ENCODE results near the gene PAQR8.
"Not testable (repeated sequence)": the region's sequence is repeated elsewhere in the genome, so short reads cannot be mapped to it uniquely, and the experiment has no call there.

PAQR8 gene

DNA sequence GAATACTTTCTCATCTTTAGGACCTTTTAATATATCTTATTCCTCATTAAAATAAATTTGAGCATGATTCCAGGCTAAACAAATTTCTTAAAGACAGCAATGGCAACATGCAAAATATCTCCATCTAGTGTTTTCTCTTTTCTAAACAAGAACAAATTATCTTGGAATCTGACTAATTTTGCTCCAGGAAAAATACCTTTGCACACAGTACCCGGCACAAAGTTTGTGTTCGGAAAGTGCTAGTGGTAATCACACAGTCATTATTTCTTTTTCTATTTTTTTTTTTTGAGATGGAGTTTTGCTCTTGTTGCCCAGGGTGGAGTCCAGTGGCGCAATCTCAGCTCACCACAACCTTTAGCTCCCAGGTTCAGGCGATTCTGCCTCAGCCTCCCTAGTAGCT, 50.0 kb downstream of the PAQR8 start:
- DNase-seq: no peak

DNA sequence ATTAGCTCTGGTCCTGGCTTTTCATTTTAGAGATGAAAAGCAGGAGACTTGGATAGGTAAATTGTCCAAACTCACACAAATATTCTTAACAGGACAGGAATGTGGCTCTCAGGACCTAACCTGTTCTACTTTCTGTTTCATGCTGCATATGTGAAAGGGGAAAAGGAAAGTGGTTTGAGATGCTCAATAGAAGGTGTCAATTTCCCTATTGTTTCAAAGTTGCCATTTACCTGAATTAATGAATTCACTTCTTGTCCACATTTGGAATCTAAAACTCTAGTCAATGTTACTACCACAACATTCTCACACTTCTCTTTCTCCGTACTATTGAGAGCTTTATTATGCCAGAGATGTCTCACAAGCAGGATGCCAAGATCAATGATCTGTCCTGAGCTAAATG, 53.4 kb downstream of the PAQR8 start:
- DNase-seq: no peak

DNA sequence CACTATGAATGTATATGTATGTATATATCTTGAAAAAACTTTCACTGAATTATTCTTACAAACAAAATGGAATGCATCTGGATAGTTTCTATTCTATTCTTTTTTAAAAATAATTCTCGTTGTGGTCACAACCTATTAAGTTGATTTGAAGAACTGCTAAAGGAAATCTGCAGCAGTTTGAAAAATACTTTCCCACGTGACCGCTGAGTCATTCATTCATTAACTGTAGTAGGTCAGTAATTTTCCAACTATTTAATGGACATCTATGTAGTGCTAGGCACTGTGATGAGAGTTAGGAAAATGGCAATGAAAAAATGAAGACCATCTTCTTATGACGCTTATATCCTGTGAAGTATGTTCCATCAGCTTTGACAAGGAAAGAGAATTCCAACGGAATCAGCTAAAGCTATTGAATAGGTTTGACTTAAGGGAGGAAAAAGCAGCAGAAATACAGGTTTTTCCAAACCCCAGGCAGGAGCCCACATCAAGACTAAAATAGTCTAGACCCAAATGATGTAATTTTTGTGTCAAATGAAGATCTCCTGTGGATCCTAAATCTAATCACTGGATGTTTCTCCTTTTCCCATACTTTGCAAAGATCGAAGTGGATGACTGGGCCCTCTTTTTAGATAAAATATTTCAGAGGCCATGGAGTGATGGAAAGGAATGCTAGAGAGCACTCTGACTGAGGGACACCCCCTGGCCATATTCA, 54.1 kb downstream of the PAQR8 start:
- DNase-seq: no peak

DNA sequence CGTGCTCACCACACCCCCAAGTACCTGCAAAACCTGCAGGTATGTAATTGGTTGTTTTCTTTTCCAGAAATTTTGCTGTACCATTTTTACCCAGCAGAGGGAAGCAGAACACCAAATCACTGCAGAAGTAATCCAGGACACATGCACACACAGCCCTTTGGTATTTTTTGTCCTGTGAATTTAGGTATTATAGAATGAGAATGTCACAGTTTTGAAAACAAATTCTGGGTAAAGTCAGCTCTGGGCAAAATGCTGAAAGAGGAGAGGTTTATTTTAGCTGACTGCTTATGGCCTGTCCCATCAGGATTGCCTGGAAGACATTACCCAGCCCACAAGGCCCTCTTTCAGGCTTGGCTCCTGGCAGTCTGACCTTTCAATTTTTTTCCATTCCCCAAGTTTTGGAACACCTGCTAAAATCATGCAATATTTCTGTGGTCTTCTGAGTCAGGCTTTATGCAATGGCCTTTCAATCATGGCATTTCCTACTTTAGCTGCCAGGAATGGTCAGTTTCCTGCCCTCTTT, 54.7 kb downstream of the PAQR8 start:
- peak in 2 of 14 donors; percentile 14 to 53 for DNase-seq

DNA sequence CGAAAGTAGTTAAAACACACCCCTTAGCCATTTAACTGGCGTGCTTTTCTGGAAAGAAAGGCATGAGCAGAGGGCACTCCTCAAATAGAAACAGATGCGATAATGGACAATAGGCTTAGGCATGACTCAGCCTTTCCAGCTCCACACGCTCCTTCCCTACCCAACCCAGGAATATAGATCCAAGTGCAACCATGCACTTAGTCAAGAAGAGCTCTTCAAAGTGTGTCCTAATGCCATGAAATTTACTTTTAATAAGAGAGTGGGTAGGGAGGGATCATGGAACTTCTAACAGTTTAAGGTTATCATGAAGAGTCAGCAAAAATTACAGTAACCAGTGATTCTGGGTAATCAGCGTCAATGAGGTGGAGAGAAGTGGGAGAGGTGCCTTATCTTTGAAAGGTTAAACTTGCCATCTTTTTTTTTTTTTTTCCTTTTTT, 55.7 kb downstream of the PAQR8 start:
- no peak for DNase-seq

DNA sequence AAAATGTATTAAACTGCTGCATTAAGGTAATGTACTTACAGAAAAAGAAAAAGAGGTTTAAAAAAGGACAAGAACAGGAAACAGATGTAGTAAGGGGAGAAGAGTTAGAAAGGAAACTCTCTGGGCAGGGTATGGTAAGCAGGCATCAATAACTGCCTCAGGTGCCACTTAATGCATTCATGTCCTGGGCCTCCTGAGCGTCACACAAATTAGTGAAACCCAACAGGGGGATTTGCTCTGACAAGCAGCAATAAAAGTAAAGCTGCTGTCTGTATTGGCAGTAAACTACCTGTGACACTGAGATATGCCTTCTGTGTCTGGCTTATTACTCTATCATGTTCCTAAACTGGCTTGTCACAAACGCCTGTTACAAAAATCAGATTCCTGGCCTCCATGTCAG, 56.7 kb downstream of the PAQR8 start:
- DNase-seq: no peak

DNA sequence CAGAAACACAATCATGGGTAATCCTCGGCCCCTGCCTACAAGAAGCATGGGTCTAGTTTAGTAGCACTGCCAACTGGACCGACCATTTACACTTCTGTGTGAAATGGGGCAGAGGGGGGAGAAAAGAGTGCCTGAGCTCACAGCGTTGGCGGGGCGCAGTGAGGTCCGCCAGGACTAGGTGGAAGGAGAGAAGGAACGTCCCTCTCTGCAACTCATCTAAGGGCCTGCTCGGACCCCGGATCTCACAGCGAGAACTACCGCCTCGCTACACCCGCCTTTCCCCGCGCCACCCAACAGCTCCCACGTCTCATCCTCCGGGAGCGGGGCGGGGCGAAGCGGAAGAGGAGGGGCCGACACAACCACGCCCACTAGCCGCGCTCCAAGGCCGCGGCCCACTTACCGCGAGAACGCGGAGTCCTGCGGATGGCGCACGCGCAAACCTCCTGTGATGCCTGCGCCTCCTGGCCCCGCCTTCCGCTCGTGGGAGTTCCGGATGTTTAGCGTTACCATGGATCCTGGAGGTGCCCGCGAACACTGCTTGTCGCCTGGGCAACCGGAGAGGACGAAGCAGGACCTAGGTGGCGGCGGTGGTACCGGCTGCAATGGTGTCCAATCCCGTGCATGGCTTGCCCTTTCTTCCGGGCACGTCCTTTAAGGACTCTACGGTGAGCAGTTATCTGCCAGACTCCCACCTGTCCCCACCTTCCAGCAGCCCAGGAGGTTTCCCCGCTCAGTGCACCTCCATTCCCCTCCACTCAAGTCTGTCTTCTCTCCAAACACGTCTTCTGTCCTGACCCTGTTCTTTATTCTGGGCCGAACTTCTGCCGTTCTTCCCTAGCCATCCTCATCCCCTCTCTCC, 58.1 kb downstream of the PAQR8 start, which contains the start of gene EFHC1:
EFHC1 (plus strand) TSS at position 534 of the 859 bp plus-strand sequence; CDS start at position 603, 69 bp downstream.
- DNase-seq: peak; percentile 75 to 98 (median 96)

DNA sequence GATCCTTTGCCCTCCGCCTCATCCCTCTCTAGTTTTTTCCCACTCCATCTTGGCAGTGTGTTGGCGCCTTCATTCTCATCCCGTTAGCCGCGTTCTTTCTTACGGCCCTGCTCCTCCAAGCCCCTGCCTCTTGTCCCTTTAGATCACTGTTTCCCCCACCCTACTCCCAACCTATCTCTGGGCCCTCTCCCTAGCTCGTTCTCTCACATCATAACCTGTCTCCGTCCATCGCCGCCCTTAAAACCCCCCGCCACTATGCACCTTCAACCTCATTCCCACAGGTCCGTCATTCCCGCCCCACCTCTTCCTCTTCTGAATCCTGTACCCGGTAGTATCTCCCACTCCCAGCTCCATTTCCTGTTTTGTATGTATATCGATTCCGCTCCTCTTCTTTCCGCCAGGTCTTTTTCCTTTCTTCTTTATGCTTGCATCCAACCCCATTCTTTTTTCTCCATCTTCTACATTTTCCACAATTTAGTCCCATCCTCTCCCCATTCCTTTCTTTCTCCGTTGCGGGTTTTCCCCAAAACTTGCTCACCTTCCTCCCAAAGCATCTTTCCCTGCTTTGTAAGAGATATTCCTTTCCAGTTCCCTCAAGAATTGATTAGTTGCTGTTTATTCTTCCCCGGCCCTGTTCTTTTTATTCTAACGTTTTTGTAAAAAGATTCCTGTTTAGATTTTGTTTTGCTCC, 58.9 kb downstream of the PAQR8 start:
- DNase-seq: peak in 2 of 14 donors; percentile 41 to 48

DNA sequence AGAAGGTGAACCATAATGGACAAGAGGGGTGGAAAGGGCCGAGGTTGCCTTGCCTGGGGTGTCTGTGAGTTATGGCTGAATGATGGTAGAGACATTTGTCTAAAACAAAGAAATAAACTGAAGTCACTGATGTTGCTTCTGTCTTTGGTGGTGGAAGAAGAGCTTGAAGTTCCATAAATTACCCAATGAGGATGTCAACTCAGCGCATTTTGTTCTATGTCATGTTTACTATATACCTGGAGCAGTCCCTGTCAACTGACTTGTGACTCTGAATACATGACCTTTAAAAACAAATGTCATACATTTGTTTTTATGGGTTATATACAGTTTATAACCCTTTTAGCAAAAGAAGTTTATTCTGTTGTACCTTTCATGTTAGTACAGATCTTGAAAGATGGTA, 60.2 kb downstream of the PAQR8 start:
- no peak for DNase-seq

DNA sequence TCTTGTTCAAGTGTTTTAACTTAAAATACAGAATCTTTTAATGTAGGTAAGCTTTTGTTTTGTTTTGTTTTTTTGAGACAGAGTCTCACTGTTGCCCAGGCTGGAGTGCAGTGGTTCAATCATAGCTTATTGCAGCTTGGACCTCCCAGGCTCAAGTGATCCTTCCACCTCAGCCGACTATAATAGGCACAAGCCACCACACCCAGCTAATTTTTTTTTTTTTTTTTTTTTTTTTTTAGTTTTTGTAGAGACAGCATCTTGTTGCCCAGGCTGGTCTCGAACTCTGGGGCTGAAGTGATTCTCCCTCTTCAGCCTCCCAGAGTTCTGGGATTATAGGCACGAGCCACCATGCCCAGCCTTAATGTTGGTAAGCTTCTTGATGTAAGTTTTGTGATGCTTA, 61.5 kb downstream of the PAQR8 start:
- no peak for DNase-seq

DNA sequence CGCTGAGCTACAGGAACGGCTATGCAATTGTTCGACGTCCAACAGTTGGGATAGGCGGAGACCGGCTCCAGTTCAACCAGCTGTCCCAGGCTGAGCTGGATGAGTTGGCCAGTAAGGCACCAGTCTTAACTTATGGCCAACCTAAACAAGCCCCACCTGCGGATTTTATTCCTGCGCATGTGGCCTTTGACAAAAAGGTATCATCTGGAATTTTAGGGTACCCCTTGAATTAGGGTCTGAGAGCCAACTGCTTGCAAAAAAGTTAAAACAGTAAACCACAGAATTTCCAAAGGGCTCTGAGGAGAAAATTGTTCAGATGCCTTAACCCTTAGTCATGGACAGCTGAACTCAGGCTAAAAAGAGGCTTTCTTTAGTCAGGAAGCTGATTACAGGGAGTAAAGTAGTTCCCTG, 62.0 kb downstream of the PAQR8 start:
- DNase-seq: no peak

DNA sequence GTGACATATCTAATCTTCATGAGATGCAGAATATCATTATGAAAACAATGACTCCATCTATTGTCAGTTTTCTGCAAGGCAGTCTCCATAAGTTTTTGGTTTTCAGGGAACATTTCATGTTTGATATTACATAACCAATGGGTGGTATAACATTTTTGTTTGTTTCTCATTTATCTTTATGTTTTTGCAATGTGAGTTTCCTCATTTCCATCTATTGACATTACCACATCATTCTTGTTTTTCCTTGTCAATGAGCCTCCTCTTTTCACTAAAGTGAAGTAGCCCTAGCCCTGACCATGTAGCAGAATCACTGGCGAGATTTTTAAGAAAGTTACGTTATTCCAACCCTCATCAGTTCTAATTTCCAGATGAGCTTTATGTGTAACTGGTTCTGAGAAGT, 62.6 kb downstream of the PAQR8 start:
- no peak for DNase-seq

DNA sequence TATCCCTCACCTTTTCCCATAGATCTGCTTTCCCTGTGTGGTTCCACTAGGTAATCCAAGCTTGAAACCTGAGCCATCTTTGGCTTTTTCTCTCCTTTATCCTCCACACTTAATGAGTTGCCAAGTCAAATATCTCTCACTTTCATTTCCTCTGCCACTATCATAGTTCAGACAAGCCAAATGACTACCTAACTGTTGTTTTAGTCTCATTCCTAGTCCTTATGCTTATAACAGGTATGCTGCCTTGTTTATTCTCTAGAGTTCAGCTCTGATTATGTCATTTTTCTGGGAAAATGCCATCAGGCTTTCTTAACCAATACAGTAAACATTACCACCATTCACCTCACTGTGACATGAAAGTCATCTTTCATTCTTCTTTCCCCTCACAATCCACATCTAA, 64.7 kb downstream of the PAQR8 start:
- no peak for DNase-seq

DNA sequence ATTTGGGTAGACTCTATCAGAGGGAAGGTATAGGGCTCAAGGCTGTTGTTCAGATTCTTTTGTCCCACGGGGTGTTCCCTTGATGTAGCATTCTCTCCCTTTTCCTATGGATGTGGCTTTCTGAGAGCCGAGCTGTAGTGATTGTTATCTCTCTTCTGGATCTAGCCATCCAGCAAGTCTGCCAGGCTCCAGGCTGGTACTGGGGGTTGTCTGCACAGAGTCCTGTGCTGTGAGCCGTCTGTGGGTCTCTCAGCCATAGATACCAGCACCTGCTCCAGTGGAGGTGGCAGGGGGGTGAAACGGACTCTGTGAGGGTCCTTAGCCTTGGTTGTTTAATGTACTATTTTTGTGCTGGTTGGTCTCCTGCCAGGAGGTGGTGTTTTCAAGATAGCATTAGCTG, 71.3 kb downstream of the PAQR8 start:
- DNase-seq: not testable (repeated sequence)

DNA sequence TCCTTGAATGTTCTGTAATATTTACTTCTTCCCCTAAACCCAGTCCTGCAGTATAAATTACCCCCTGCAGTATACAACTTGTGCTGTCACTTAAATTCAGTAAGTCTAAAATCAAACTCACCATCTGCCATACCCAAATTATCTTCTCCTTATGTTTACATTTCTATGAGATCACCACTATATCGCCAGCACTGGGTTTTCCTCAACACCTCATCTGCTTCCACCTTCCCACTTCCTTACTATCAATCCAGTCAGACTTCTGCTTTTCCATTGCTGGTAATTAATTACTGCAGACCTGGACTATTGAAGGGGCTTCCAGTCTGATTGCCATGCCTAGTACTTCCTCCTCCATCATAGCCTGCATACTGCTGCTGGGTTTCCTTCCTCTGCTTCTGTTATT, 73.4 kb downstream of the PAQR8 start:
- DNase-seq: no peak

DNA sequence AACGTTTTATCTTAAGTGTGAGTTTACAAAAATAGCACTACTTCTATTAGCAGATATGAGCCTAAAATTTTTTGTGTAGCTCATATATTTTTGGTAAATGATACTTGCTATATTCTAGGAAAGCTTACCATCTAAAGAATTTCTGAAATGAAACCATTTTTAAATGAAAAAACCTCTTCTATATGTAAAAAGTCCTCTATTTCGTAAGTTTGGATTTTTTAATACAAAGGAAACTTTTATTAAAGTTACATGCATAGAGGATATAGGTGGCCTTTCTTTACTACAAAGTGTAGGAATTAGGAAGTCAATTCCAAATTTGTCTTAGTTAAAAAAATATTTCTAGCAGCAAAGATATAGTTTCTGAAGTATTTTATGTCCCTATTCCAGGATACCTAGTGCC, 77.0 kb downstream of the PAQR8 start:
- no peak for DNase-seq

DNA sequence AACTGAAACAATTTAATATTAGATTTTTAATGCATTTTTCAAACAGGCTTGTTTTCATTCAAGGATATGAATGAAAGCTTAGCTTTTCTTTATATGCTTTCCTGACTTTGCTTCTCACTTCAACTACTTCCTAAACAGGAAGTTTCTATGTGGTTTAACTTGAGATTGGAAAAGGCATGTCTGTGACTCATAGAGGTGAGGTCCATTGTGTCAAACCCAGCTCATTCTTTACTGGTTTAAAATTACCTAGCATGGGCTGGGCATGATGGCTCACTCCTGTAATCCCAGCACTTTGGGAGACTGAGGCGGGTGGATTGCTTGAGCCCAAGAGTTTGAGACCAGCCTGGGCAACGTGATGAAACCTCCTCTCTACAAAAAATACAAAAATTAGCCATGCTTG, 92.6 kb downstream of the PAQR8 start:
- DNase-seq: no peak

DNA sequence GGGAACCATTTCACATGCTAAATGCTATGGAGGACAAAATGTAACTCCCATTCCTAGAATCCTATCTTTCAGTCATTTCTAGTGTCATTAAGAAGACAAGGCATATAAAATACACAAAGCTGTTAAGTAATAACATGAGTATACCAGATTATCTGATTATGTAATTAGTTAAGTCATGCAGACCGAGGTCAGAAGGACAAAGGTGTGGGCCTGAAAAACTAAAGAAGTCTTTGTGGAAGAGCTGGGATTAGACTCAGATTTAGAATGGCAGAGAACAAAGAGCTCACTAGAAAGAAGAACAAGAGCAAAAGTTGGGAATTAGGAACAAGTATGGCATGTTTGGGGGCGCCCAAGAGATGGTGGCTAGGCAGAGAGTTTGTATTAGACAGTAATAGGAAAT, 95.1 kb downstream of the PAQR8 start:
- DNase-seq: no peak

Measured in C1 segment of cervical spinal cord (tissue), 14 donors.